IMR-90 (cell line): Measurements from ENCODE around the gene NTM.

ENCODE experiments used
- MAFK ChIP-seq: IDR thresholded peaks from 2 replicates; pipeline ENCODE4 v1.6.1; 2012; ENCODE audit warnings: low read depth, low read length, improper control_type of control experiment
- MXI1 ChIP-seq: IDR thresholded peaks from 2 replicates; pipeline ENCODE4 v1.6.1; 2012; ENCODE audit warnings: low read depth, mild to moderate bottlenecking, low read length, moderate library complexity, borderline replicate concordance
- POLR2A ChIP-seq: IDR thresholded peaks from 2 replicates; pipeline ENCODE4 v1.6.1; 2012; ENCODE audit warnings: mild to moderate bottlenecking, low read depth, low read length
- RAD21 ChIP-seq: IDR thresholded peaks from 2 replicates; pipeline ENCODE4 v1.6.1; 2012; ENCODE audit warnings: low read length, improper control_type of control experiment
- TF ChIP-seq, protein P1 (sequence below): conservative IDR thresholded peaks from 2 replicates; pipeline ENCODE4 v1.5.1; 2012; ENCODE audit warnings: mild to moderate bottlenecking, low read depth, low read length, improper control_type of control experiment
- TF ChIP-seq, protein P2 (sequence below): fragments of 150-350 bp; IDR thresholded peaks from 2 replicates; pipeline ENCODE4 v1.6.1; 2016; ENCODE audit warnings: low read depth, mild to moderate bottlenecking, low read length, moderate library complexity, borderline replicate concordance
- TF ChIP-seq, protein P3 (sequence below): fragments of 150-350 bp; IDR thresholded peaks from 2 replicates; pipeline ENCODE4 v1.6.1; 2017; ENCODE audit warnings: mild to moderate bottlenecking, antibody characterized with exemption, low read length, low read depth

DNA sequence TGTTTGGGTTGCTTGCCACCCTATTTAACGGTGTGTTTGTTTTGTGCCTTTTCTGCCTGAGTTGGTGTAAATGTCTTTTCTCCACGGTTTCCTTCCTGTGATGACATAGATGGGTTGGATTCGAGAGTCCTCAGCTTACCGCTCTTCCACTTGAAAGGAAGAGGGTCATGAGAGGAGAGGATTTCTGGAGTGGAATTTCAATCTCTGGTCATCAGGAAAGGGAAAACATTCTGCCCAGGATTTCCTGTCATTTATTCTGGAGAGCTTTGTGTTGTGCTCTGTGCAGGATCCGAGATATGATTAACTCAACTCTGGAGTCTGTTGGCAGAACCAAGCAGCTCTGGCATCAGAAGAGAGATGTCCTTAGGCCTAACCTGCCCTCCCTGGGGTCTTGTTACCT lies 605.2 kb downstream of the NTM start:
- TF ChIP-seq POLR2A (no peak), MXI1 (no peak), RAD21 (no peak), MAFK (no peak)
- TF ChIP-seq, protein P1, sequence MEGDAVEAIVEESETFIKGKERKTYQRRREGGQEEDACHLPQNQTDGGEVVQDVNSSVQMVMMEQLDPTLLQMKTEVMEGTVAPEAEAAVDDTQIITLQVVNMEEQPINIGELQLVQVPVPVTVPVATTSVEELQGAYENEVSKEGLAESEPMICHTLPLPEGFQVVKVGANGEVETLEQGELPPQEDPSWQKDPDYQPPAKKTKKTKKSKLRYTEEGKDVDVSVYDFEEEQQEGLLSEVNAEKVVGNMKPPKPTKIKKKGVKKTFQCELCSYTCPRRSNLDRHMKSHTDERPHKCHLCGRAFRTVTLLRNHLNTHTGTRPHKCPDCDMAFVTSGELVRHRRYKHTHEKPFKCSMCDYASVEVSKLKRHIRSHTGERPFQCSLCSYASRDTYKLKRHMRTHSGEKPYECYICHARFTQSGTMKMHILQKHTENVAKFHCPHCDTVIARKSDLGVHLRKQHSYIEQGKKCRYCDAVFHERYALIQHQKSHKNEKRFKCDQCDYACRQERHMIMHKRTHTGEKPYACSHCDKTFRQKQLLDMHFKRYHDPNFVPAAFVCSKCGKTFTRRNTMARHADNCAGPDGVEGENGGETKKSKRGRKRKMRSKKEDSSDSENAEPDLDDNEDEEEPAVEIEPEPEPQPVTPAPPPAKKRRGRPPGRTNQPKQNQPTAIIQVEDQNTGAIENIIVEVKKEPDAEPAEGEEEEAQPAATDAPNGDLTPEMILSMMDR: no peak
- TF ChIP-seq, protein P2, sequence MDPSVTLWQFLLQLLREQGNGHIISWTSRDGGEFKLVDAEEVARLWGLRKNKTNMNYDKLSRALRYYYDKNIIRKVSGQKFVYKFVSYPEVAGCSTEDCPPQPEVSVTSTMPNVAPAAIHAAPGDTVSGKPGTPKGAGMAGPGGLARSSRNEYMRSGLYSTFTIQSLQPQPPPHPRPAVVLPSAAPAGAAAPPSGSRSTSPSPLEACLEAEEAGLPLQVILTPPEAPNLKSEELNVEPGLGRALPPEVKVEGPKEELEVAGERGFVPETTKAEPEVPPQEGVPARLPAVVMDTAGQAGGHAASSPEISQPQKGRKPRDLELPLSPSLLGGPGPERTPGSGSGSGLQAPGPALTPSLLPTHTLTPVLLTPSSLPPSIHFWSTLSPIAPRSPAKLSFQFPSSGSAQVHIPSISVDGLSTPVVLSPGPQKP: no peak
- TF ChIP-seq, protein P3, sequence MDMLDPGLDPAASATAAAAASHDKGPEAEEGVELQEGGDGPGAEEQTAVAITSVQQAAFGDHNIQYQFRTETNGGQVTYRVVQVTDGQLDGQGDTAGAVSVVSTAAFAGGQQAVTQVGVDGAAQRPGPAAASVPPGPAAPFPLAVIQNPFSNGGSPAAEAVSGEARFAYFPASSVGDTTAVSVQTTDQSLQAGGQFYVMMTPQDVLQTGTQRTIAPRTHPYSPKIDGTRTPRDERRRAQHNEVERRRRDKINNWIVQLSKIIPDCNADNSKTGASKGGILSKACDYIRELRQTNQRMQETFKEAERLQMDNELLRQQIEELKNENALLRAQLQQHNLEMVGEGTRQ: no peak
